Sigmoid colon (tissue), 4 donors: Measurements from ENCODE around the gene PER3.

Experiments used
- CTCF ChIP-seq, 4 experiments: fragments of 450-650 bp in 3 of 4; fragments of 200-600 bp in 1 of 4; IDR thresholded peaks; one replicate each; pipeline ENCODE4 v1.5.1; 2016 to 2019; ENCODE audit warnings: antibody characterized with exemption in 4 of 4, mild to moderate bottlenecking in 3 of 4, moderate library complexity in 2 of 4
- EP300 ChIP-seq, 4 donors: sonication (generic); formaldehyde crosslinking; IDR thresholded peaks; one replicate each; pipeline ENCODE4 v1.6.1; 2017; ENCODE audit warnings: antibody characterized with exemption in 4 of 4
- POLR2A ChIP-seq, 2 donors: fragments of 450-650 bp; IDR thresholded peaks; one replicate each; pipeline ENCODE4 v1.6.1; 2016; ENCODE audit warnings: antibody characterized with exemption in 2 of 2, mild to moderate bottlenecking in 2 of 2, moderate library complexity in 2 of 2
- POLR2AphosphoS5 ChIP-seq, 4 donors: sonication (generic); formaldehyde crosslinking; IDR thresholded peaks; one replicate each; pipeline ENCODE4 v1.6.1; 2017; ENCODE audit warnings: antibody characterized with exemption in 4 of 4

GRCh38 chr1:7871136-7871535 is 87.0 kb downstream of the PER3 start:
- TF ChIP-seq POLR2AphosphoS5 (IDR thresholded peaks at IDR 0.05) = no peak
- TF ChIP-seq CTCF (IDR thresholded peaks at IDR 0.05) = no peak
- no peak for TF ChIP-seq POLR2A (IDR thresholded peaks at IDR 0.05)
- no peak for TF ChIP-seq EP300 (IDR thresholded peaks at IDR 0.05)
